GM12878 (cell line): Measurements from ENCODE around the gene PPP6R1. TPM values are rescaled to one million over a fixed set of nuclear protein-coding genes. Genes with fewer than 3 reads are reported as not detected.

Experiments
- ATAC-seq: fragments of 200-7000 bp; cut with Tn5 transposase; 3 replicates; pipeline ENCODE4 v1.9.1; 2020; ENCODE audit warnings: mild to moderate bottlenecking, moderate library complexity
- BruUV-seq: library from RNA; stranded (reverse); fragments of 400-500 nt; replicated peaks from 2 replicates; lab custom pipeline; 2021; lab: Mats Ljungman, UMichigan
- CTCF ChIA-PET: fragments of 300-600 bp; sonication (Branson Sonifier 250); formaldehyde crosslinking; extraction: SDS; loops from one replicate; lab custom pipeline; 2021; ENCODE audit warnings: inconsistent platforms; lab: Yijun Ruan, JAX
- POLR2A ChIA-PET: fragments of 350-600 bp; formaldehyde crosslinking; extraction: SDS; loops from one replicate; lab custom pipeline; 2021; ENCODE audit warnings: inconsistent platforms; lab: Charles Lee
- RAD21 ChIA-PET: fragments of 300-600 bp; sonication (Branson Sonifier 250); formaldehyde crosslinking; loops from one replicate; lab custom pipeline; 2023; ENCODE audit warnings: antibody characterized with exemption; ENCODE audit not compliant: unreplicated experiment; lab: Charles Lee
- SMC1A ChIA-PET: fragments of 300-600 bp; sonication (Branson Sonifier 250); formaldehyde crosslinking; loops from one replicate; lab custom pipeline; 2023; ENCODE audit not compliant: unreplicated experiment, uncharacterized antibody; lab: Charles Lee
- DNase-seq: peaks from one replicate; pipeline ENCODE4 v3.0.0-alpha.2; 2011; ENCODE audit warnings: low read depth, low spot score
- FAIRE-seq: peaks from 3 replicates; lab custom pipeline; 2011; peaks lifted over from hg19 to GRCh38; lab: Jason Lieb, UNC
- H2AFZ ChIP-seq: 2 replicates; pipeline ENCODE4 v1.6.0; 2011; ENCODE audit warnings: low read depth, low read length, control low read depth; ENCODE audit not compliant: control insufficient read depth
- H3K27ac ChIP-seq: 2 replicates; pipeline ENCODE4 v1.5.1; 2011; ENCODE audit warnings: control low read depth; ENCODE audit not compliant: control insufficient read depth, insufficient read depth
- H3K27me3 ChIP-seq, 2 experiments: replicated peaks in 1 of 2; 2 replicates each; pipeline versions ENCODE4 v1.6.0 to v1.6.1; 2011; ENCODE audit warnings: low read length in 1 of 2; ENCODE audit not compliant: control insufficient read depth in 2 of 2, insufficient read depth in 2 of 2
- H3K36me3 ChIP-seq, 2 experiments: 2 replicates each; pipeline ENCODE4 v1.5.1; 2011; ENCODE audit warnings: low read length in 1 of 2; ENCODE audit not compliant: control insufficient read depth in 2 of 2, insufficient read depth in 2 of 2
- H3K4me1 ChIP-seq: 2 replicates; pipeline ENCODE4 v1.6.1; 2011; ENCODE audit warnings: mild to moderate bottlenecking, low read length, moderate library complexity, mixed read lengths; ENCODE audit not compliant: control insufficient read depth, insufficient read depth
- H3K4me2 ChIP-seq: 2 replicates; pipeline ENCODE4 v1.6.0; 2011; ENCODE audit warnings: control low read depth; ENCODE audit not compliant: control insufficient read depth, insufficient read depth
- H3K4me3 ChIP-seq: fragments of 200-600 bp; sonication (generic); 2 replicates; pipeline ENCODE4 v1.5.1; 2016
- H3K79me2 ChIP-seq: 2 replicates; pipeline ENCODE4 v1.6.0; 2011; ENCODE audit warnings: low read length; ENCODE audit not compliant: control insufficient read depth, insufficient read depth
- H3K9ac ChIP-seq: 2 replicates; pipeline ENCODE4 v1.8.0; 2011; ENCODE audit warnings: low read length, control low read depth, mixed read lengths; ENCODE audit not compliant: control insufficient read depth, insufficient read depth
- H3K9me3 ChIP-seq: replicated peaks from 3 replicates; pipeline ENCODE4 v1.5.1; 2011; ENCODE audit warnings: mild to moderate bottlenecking, low read length; ENCODE audit not compliant: control insufficient read depth, insufficient read depth
- H4K20me1 ChIP-seq: 2 replicates; pipeline ENCODE4 v1.6.0; 2011; ENCODE audit not compliant: control insufficient read depth, insufficient read depth
- CHD1 ChIP-seq: IDR thresholded peaks from 2 replicates; pipeline ENCODE4 v1.6.1; 2012; ENCODE audit warnings: low read depth, low read length, improper control_type of control experiment
- FOS ChIP-seq: IDR thresholded peaks from 3 replicates; pipeline ENCODE4 v1.6.1; 2011; ENCODE audit warnings: borderline replicate concordance; ENCODE audit not compliant: insufficient read length; ENCODE audit errors: extremely low read depth
- SREBF2 ChIP-seq: IDR thresholded peaks from 2 replicates; pipeline ENCODE4 v1.6.1; 2012; ENCODE audit warnings: mild to moderate bottlenecking, low read length
- STAT3 ChIP-seq: IDR thresholded peaks from 2 replicates; pipeline ENCODE4 v1.6.1; 2011; ENCODE audit warnings: low read depth, low read length, improper control_type of control experiment
- SUZ12 ChIP-seq: fragments of 200-600 bp; sonication (generic); IDR thresholded peaks from one replicate; pipeline ENCODE4 v1.6.1; 2018; ENCODE audit warnings: antibody characterized with exemption, mild to moderate bottlenecking; ENCODE audit not compliant: unreplicated experiment
- WGBS: methylation state at CpG from one replicate; pipeline ENCODE4 v1.1.6; 2016; ENCODE audit warnings: low lambda C conversion rate; ENCODE audit not compliant: insufficient replicate concordance, insufficient coverage; ENCODE audit errors: missing lambda C conversion rate; 5-methylcytosine and 5-hydroxymethylcytosine counted together
- in situ Hi-C: fragments of 300-500 bp; cut with MboI; formaldehyde crosslinking; loops from 9 replicates; pipeline ENCODE4 v1.14.3; 2018; ENCODE audit warnings: mixed read lengths
- intact Hi-C: fragments of 100-400 bp; cut with micrococcal nuclease; formaldehyde crosslinking; loops from one replicate; pipeline ENCODE4 v1.14.2; 2022; ENCODE audit not compliant: unreplicated experiment
- polyA plus RNA-seq, 11 experiments: library from polyadenylated mRNA; depleted of rRNA in 4 of 11; unstranded in 6 of 11; stranded (reverse) in 5 of 11; fragments of >200 nt; fragmentation: Nextera tagmentation in 4 of 11; fragmentation: Illumina TruSeq in 1 of 11; extraction: Ambion mirVana in 4 of 11; extraction: Trizol in 1 of 11; gene quantifications; 1 replicate in 1 of 11; 2 replicates in 10 of 11; pipeline versions ENCODE4 v1.2.1 to v1.2.3, GENCODE V29; 2011 to 2016; ENCODE audit warnings: inconsistent platforms in 2 of 11, missing spikeins in 2 of 11, low read depth in 1 of 11
- total RNA-seq, 4 experiments: library from RNA; depleted of rRNA in 3 of 4; stranded (reverse); fragments of >200 nt in 3 of 4; fragmentation: Illumina TruSeq in 1 of 4; extraction: Trizol in 1 of 4; gene quantifications; 2 replicates each; pipeline versions ENCODE4 v1.2.1 to v1.2.3, GENCODE V29; 2013 to 2021
- TF ChIP-seq, protein P1 (sequence below): IDR thresholded peaks from 2 replicates; pipeline ENCODE4 v1.6.1; 2012; ENCODE audit warnings: low read length, inconsistent platforms
- TF ChIP-seq, protein P2 (sequence below): IDR thresholded peaks from 2 replicates; pipeline ENCODE4 v1.6.1; 2011; ENCODE audit warnings: mild to moderate bottlenecking, low read depth, low read length, moderate library complexity; ENCODE audit not compliant: insufficient replicate concordance
- TF ChIP-seq, protein P3 (sequence below): fragments of 450-650 bp; IDR thresholded peaks from 2 replicates; pipeline ENCODE4 v1.6.1; 2018; ENCODE audit warnings: mild to moderate bottlenecking, low read depth, moderate library complexity; ENCODE audit not compliant: partially characterized antibody
- TF ChIP-seq, protein P4 (sequence below): fragments of 150-350 bp; IDR thresholded peaks from 2 replicates; pipeline ENCODE4 v1.6.1; 2014; ENCODE audit warnings: mild to moderate bottlenecking, low read depth, low read length
- TF ChIP-seq, protein P5 (sequence below): IDR thresholded peaks from 2 replicates; pipeline ENCODE4 v1.6.1; 2012; ENCODE audit warnings: mild to moderate bottlenecking, low read depth, low read length

The PPP6R1 gene
- total and polyA plus RNA-seq, 10 of the 15 experiments (the other 5 are each of a cell fraction or from before 2014, with no cell fraction given): 0.80 to 173 (median 63.7) TPM

DNA sequence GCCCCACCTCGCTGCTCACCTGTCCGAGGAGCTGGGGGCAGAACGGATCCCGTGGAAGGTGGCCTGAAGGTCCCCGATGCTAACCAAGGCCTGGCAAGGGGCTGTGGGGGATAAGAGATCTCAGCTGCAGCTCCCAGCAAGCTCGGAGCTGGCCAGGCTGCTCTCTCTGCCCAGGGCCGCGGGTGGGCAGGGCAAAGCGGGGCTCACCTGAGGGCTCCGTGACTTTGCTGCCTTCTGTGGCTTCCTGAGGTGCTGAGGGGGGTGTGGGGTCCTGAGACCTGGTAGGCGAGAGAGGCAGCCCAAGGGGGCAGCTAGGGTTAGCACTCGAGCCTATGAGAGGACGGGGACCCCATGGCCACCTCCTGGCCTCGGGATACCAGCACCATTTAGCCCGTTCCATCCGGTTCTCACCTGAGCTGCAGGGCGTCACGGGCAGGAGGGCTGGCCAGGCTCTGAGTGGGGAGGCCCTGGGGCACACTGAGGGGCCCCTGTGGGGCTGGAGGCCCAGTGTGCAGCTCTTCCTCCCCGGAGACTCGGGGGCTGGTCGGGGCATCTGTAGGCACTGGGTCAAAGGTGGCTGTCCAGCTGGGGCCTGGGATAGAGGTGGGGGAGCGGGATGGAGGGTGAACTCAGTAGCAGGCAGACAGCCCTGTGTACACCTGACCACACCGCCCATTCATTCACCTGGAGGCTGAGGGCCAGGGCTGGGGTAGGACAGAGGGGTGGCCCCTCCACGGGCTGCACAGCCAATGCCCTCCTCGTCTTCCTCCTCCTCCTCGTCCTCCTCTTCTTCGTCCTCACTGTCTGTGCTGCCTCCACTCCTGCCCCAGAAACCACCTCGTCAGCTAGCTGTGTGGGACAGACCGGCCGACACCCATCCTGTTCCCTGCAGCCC is 27.2 kb downstream of the PPP6R1 start:
- H3K4me2 ChIP-seq: no peak overlapping the region
- no peak for FAIRE-seq
- no peak overlapping the region for H3K9ac ChIP-seq

More for the DNA sequence above, 27.2 kb downstream of the PPP6R1 start:
- TF ChIP-seq FOS (no peak), STAT3 (no peak), SUZ12 (no peak), SREBF2 (no peak), CHD1 (no peak)
- TF ChIP-seq, protein P1, sequence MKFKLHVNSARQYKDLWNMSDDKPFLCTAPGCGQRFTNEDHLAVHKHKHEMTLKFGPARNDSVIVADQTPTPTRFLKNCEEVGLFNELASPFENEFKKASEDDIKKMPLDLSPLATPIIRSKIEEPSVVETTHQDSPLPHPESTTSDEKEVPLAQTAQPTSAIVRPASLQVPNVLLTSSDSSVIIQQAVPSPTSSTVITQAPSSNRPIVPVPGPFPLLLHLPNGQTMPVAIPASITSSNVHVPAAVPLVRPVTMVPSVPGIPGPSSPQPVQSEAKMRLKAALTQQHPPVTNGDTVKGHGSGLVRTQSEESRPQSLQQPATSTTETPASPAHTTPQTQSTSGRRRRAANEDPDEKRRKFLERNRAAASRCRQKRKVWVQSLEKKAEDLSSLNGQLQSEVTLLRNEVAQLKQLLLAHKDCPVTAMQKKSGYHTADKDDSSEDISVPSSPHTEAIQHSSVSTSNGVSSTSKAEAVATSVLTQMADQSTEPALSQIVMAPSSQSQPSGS: no peak
- TF ChIP-seq, protein P2, sequence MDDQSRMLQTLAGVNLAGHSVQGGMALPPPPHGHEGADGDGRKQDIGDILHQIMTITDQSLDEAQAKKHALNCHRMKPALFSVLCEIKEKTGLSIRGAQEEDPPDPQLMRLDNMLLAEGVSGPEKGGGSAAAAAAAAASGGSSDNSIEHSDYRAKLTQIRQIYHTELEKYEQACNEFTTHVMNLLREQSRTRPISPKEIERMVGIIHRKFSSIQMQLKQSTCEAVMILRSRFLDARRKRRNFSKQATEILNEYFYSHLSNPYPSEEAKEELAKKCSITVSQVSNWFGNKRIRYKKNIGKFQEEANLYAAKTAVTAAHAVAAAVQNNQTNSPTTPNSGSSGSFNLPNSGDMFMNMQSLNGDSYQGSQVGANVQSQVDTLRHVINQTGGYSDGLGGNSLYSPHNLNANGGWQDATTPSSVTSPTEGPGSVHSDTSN: no peak
- TF ChIP-seq, protein P3, sequence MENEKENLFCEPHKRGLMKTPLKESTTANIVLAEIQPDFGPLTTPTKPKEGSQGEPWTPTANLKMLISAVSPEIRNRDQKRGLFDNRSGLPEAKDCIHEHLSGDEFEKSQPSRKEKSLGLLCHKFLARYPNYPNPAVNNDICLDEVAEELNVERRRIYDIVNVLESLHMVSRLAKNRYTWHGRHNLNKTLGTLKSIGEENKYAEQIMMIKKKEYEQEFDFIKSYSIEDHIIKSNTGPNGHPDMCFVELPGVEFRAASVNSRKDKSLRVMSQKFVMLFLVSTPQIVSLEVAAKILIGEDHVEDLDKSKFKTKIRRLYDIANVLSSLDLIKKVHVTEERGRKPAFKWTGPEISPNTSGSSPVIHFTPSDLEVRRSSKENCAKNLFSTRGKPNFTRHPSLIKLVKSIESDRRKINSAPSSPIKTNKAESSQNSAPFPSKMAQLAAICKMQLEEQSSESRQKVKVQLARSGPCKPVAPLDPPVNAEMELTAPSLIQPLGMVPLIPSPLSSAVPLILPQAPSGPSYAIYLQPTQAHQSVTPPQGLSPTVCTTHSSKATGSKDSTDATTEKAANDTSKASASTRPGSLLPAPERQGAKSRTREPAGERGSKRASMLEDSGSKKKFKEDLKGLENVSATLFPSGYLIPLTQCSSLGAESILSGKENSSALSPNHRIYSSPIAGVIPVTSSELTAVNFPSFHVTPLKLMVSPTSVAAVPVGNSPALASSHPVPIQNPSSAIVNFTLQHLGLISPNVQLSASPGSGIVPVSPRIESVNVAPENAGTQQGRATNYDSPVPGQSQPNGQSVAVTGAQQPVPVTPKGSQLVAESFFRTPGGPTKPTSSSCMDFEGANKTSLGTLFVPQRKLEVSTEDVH: no peak
- TF ChIP-seq, protein P4, sequence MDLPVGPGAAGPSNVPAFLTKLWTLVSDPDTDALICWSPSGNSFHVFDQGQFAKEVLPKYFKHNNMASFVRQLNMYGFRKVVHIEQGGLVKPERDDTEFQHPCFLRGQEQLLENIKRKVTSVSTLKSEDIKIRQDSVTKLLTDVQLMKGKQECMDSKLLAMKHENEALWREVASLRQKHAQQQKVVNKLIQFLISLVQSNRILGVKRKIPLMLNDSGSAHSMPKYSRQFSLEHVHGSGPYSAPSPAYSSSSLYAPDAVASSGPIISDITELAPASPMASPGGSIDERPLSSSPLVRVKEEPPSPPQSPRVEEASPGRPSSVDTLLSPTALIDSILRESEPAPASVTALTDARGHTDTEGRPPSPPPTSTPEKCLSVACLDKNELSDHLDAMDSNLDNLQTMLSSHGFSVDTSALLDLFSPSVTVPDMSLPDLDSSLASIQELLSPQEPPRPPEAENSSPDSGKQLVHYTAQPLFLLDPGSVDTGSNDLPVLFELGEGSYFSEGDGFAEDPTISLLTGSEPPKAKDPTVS: no peak
- TF ChIP-seq, protein P5, sequence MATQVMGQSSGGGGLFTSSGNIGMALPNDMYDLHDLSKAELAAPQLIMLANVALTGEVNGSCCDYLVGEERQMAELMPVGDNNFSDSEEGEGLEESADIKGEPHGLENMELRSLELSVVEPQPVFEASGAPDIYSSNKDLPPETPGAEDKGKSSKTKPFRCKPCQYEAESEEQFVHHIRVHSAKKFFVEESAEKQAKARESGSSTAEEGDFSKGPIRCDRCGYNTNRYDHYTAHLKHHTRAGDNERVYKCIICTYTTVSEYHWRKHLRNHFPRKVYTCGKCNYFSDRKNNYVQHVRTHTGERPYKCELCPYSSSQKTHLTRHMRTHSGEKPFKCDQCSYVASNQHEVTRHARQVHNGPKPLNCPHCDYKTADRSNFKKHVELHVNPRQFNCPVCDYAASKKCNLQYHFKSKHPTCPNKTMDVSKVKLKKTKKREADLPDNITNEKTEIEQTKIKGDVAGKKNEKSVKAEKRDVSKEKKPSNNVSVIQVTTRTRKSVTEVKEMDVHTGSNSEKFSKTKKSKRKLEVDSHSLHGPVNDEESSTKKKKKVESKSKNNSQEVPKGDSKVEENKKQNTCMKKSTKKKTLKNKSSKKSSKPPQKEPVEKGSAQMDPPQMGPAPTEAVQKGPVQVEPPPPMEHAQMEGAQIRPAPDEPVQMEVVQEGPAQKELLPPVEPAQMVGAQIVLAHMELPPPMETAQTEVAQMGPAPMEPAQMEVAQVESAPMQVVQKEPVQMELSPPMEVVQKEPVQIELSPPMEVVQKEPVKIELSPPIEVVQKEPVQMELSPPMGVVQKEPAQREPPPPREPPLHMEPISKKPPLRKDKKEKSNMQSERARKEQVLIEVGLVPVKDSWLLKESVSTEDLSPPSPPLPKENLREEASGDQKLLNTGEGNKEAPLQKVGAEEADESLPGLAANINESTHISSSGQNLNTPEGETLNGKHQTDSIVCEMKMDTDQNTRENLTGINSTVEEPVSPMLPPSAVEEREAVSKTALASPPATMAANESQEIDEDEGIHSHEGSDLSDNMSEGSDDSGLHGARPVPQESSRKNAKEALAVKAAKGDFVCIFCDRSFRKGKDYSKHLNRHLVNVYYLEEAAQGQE: no peak
- Histone ChIP-seq H3K36me3 (peaks cover 27 to 51% of the 10 kb centered on the region in 2 experiments), H3K27me3 (no peaks in the 10 kb centered on the region), H3K27ac (no peak overlapping the region), H3K79me2 (no peaks in the 10 kb centered on the region), H2AFZ (no peak overlapping the region), H4K20me1 (peaks cover 3% of the 10 kb centered on the region; the same call in 1 of the 2 replicates), H3K9me3 (no peaks in the 10 kb centered on the region), H3K4me1 (no peaks in the 10 kb centered on the region), H3K4me3 (no peak overlapping the region)
- POLR2A ChIA-PET: no interaction called here
- DNase-seq (no peak), ATAC-seq (no peak)
- SMC1A ChIA-PET: no interaction called here
- WGBS: 96% methylated on average over 30 of the region's 30 CpGs
- in situ Hi-C loops: no loop called here
- RAD21 ChIA-PET: no interaction called here
- CTCF ChIA-PET: no interaction called here
- intact Hi-C loops: no loop called here
- BruUV-seq: no TSS peak
